ENCODE results near the gene SNRPD1. TPM values are rescaled to one million over a fixed set of nuclear protein-coding genes. Genes with fewer than 3 reads are reported as not detected.

Gene SNRPD1
- total and polyA plus RNA-seq, 4 donors: 3.3 to 44.8 (median 8.2) TPM

DNA sequence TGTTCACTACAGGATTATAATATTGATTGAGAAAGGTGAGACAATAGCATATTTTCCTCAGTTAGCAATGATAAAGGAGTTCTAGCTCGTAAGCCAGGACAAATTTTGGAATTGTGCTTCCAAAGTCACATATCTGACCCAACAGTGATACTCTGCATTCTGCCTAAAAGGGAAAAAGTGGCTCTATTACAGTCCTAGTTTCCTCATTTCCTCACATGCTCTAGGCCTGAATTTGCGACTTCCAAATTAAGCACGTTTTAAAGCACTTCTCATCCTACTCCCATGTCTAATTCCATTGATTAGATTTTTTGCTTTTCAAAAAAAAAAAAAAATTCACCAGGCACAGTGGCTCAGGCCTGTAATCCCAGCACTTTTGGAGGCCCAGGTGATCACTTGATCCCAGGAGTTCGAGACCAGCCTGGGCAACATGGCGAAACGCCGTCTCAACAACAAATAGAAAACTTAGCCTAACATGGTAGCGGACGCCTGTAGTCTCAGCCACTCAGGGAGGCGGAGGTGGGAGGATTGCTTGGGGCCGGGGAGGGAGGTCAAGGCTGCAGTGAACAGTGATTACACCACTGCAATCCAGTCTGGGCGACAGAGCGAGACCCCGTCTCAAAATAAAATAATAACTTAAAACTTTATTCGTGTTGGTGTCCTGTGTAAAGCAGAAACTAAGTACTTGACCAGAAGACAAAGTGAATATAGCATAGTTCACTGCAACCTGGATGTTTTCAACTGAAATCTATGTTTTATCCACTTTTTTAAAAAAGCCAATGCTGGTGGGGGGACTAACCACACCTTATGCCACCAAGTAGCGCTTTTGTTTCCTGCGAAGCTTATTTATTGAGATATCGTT is 13.2 kb upstream of the SNRPD1 start:
- Histone ChIP-seq H3K4me1 (ENCODE audit: control insufficient read depth in 4 of 4, insufficient read depth in 4 of 4, low read length in 3 of 4) (peaks cover 0 to 18% (median 9%) of the 10 kb centered on the region in 4 donors), H3K27me3 (ENCODE audit: control insufficient read depth in 4 of 4, insufficient read depth in 4 of 4, low read length in 3 of 4) (no peaks in the 10 kb centered on the region), H3K36me3 (ENCODE audit: control insufficient read depth in 4 of 4, insufficient read depth in 3 of 4, low read depth in 1 of 4, low read length in 3 of 4) (no peaks in the 10 kb centered on the region), H3K4me3 (ENCODE audit: low read depth in 1 of 3, low read length in 3 of 3) (peak overlapping the region; percentile 67 to 75 (median 75)), H3K9ac (ENCODE audit: low read depth in 1 of 2, low read length in 2 of 2) (peak overlapping the region; percentile 52 to 91), H3K9me3 (ENCODE audit: control insufficient read depth in 4 of 4, low read length in 3 of 4) (no peaks in the 10 kb centered on the region), H3K27ac (ENCODE audit: low read depth in 1 of 2, low read length in 2 of 2) (peak overlapping the region in 1 of 2 donors; percentile 93)
- WGBS: 57% methylated on average over 18 of the region's 18 CpGs
- TF ChIP-seq, protein P1, sequence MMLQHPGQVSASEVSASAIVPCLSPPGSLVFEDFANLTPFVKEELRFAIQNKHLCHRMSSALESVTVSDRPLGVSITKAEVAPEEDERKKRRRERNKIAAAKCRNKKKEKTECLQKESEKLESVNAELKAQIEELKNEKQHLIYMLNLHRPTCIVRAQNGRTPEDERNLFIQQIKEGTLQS (IDR thresholded peaks at IDR 0.05): no peak
- TF ChIP-seq NR2F2 (IDR thresholded peaks at IDR 0.05): no peak
- TF ChIP-seq, protein P2, sequence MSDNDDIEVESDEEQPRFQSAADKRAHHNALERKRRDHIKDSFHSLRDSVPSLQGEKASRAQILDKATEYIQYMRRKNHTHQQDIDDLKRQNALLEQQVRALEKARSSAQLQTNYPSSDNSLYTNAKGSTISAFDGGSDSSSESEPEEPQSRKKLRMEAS (IDR thresholded peaks at IDR 0.05): no peak
- no peak for TF ChIP-seq RAD21 (IDR thresholded peaks at IDR 0.05)
- no peak for TF ChIP-seq YY1 (IDR thresholded peaks at IDR 0.05)
- TF ChIP-seq FOXA2 (IDR thresholded peaks at IDR 0.05): no peak
- TF ChIP-seq, protein P3, sequence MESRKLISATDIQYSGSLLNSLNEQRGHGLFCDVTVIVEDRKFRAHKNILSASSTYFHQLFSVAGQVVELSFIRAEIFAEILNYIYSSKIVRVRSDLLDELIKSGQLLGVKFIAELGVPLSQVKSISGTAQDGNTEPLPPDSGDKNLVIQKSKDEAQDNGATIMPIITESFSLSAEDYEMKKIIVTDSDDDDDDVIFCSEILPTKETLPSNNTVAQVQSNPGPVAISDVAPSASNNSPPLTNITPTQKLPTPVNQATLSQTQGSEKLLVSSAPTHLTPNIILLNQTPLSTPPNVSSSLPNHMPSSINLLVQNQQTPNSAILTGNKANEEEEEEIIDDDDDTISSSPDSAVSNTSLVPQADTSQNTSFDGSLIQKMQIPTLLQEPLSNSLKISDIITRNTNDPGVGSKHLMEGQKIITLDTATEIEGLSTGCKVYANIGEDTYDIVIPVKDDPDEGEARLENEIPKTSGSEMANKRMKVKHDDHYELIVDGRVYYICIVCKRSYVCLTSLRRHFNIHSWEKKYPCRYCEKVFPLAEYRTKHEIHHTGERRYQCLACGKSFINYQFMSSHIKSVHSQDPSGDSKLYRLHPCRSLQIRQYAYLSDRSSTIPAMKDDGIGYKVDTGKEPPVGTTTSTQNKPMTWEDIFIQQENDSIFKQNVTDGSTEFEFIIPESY (IDR thresholded peaks at IDR 0.05): no peak
- no peak for TF ChIP-seq EGR1 (IDR thresholded peaks at IDR 0.05; ENCODE audit: low read depth in 2 of 2)
- no peak for TF ChIP-seq FOXA1 (IDR thresholded peaks at IDR 0.05)
- TF ChIP-seq TAF1 (conservative IDR thresholded peaks at IDR 0.05): no peak
- no peak for TF ChIP-seq GABPA (IDR thresholded peaks at IDR 0.05 in 1 of 2, conservative IDR thresholded peaks at IDR 0.05 in 1 of 2)
- no peak for TF ChIP-seq RXRA (IDR thresholded peaks at IDR 0.05)
- TF ChIP-seq HNF4A (conservative IDR thresholded peaks at IDR 0.05): no peak
- TF ChIP-seq, protein P4, sequence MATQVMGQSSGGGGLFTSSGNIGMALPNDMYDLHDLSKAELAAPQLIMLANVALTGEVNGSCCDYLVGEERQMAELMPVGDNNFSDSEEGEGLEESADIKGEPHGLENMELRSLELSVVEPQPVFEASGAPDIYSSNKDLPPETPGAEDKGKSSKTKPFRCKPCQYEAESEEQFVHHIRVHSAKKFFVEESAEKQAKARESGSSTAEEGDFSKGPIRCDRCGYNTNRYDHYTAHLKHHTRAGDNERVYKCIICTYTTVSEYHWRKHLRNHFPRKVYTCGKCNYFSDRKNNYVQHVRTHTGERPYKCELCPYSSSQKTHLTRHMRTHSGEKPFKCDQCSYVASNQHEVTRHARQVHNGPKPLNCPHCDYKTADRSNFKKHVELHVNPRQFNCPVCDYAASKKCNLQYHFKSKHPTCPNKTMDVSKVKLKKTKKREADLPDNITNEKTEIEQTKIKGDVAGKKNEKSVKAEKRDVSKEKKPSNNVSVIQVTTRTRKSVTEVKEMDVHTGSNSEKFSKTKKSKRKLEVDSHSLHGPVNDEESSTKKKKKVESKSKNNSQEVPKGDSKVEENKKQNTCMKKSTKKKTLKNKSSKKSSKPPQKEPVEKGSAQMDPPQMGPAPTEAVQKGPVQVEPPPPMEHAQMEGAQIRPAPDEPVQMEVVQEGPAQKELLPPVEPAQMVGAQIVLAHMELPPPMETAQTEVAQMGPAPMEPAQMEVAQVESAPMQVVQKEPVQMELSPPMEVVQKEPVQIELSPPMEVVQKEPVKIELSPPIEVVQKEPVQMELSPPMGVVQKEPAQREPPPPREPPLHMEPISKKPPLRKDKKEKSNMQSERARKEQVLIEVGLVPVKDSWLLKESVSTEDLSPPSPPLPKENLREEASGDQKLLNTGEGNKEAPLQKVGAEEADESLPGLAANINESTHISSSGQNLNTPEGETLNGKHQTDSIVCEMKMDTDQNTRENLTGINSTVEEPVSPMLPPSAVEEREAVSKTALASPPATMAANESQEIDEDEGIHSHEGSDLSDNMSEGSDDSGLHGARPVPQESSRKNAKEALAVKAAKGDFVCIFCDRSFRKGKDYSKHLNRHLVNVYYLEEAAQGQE (IDR thresholded peaks at IDR 0.05): no peak
- TF ChIP-seq JUND (IDR thresholded peaks at IDR 0.05): no peak
- TF ChIP-seq, protein P5, sequence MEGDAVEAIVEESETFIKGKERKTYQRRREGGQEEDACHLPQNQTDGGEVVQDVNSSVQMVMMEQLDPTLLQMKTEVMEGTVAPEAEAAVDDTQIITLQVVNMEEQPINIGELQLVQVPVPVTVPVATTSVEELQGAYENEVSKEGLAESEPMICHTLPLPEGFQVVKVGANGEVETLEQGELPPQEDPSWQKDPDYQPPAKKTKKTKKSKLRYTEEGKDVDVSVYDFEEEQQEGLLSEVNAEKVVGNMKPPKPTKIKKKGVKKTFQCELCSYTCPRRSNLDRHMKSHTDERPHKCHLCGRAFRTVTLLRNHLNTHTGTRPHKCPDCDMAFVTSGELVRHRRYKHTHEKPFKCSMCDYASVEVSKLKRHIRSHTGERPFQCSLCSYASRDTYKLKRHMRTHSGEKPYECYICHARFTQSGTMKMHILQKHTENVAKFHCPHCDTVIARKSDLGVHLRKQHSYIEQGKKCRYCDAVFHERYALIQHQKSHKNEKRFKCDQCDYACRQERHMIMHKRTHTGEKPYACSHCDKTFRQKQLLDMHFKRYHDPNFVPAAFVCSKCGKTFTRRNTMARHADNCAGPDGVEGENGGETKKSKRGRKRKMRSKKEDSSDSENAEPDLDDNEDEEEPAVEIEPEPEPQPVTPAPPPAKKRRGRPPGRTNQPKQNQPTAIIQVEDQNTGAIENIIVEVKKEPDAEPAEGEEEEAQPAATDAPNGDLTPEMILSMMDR (IDR thresholded peaks at IDR 0.05; ENCODE audit: low read depth, low read length, missing input control): no peak
- no peak for TF ChIP-seq HNF4G (IDR thresholded peaks at IDR 0.05)
- TF ChIP-seq SP1 (IDR thresholded peaks at IDR 0.05): no peak
- DNase-seq (ENCODE audit: low spot score): no peak

All from liver (tissue), 9 donors.